SH-SY5Y (cell line): ENCODE data around the gene EIF4ENIF1.
A peak's percentile ranks its signal among the peaks of the same experiment; 100 is the strongest.

Experiments
- GATA2 ChIP-seq: IDR thresholded peaks from 2 replicates; pipeline ENCODE4 v1.6.1; 2011; ENCODE audit warnings: mild to moderate bottlenecking, low read depth, low read length
- GATA3 ChIP-seq: IDR thresholded peaks from 2 replicates; pipeline ENCODE4 v1.6.1; 2011; ENCODE audit warnings: low read depth, mild to moderate bottlenecking, low read length, moderate library complexity

DNA sequence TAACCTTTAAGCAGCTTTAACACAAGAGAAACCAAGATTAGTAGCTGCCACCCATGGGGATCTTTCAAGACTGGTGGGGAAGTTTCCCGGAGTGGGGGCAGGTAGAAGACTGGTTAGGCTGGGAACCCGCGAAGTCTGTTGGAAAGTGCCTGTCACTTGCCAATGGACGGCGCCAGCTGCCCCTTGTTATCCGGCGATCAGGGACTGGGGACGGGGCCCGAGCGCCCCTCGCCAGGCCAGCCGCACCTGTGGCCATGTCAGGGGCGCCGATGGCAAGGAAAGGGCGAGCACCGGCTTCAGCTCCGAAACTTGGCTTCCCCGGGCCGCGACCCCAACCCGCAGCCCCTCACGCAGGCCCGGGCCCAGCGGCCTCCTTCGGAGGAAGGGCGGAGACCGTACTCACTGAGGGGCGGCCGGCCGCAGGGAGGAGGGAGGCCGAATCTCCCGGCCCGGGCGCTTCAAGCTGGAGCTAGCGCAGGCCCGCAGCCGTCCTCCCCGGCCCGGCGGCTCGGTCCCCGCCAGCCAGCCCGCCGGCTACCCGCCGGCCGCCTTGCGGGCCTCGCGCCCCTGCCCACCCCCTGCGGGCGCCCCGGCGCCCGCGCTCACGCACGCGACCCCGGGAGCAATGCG, 539 bp downstream of the EIF4ENIF1 start:
- TF ChIP-seq GATA2 (peak; percentile 93), GATA3 (no peak)
